Measurements from ENCODE around the gene TGM3.

Gene TGM3

GRCh38 chr20:2350606-2351005, 54.8 kb downstream of the TGM3 start:
- TF ChIP-seq PAX5 (IDR thresholded peaks at IDR 0.05; ENCODE audit: insufficient read depth, low read length, severe bottlenecking), result no peak
- TF ChIP-seq POLR2A (IDR thresholded peaks at IDR 0.05; ENCODE audit: low read depth, low read length), result no peak
- no peak for TF ChIP-seq TAF1 (IDR thresholded peaks at IDR 0.05; ENCODE audit: low read depth, low read length)
- TF ChIP-seq POLR2AphosphoS5 (IDR thresholded peaks at IDR 0.05; ENCODE audit: low read depth, low read length), result no peak
- TF ChIP-seq SPI1 (IDR thresholded peaks at IDR 0.05; ENCODE audit: low read depth, low read length), result no peak
- TF ChIP-seq POU2F2 (IDR thresholded peaks at IDR 0.05; ENCODE audit: low read depth, low read length), result no peak
- DNase-seq (ENCODE audit: insufficient read length, low spot score) (no peak), FAIRE-seq (no peak)

- FAIRE-seq (no peak), DNase-seq (ENCODE audit: insufficient read length, low spot score) (no peak)
- TF ChIP-seq TAF1 (IDR thresholded peaks at IDR 0.05; ENCODE audit: low read depth, low read length) (no peak), PAX5 (IDR thresholded peaks at IDR 0.05; ENCODE audit: insufficient read depth, low read length, severe bottlenecking) (no peak), POU2F2 (IDR thresholded peaks at IDR 0.05; ENCODE audit: low read depth, low read length) (no peak), POLR2AphosphoS5 (IDR thresholded peaks at IDR 0.05; ENCODE audit: low read depth, low read length) (no peak), SPI1 (IDR thresholded peaks at IDR 0.05; ENCODE audit: low read depth, low read length) (no peak), POLR2A (IDR thresholded peaks at IDR 0.05; ENCODE audit: low read depth, low read length) (no peak)
Observed at GRCh38 chr20:2353231-2353630, 57.4 kb downstream of the TGM3 start.

GRCh38 chr20:2357114-2357513, 61.3 kb downstream of the TGM3 start:
- TF ChIP-seq TAF1 (IDR thresholded peaks at IDR 0.05; ENCODE audit: low read depth, low read length), result no peak
- no peak for TF ChIP-seq PAX5 (IDR thresholded peaks at IDR 0.05; ENCODE audit: insufficient read depth, low read length, severe bottlenecking)
- no peak for TF ChIP-seq SPI1 (IDR thresholded peaks at IDR 0.05; ENCODE audit: low read depth, low read length)
- TF ChIP-seq POLR2A (IDR thresholded peaks at IDR 0.05; ENCODE audit: low read depth, low read length), result no peak
- no peak for TF ChIP-seq POU2F2 (IDR thresholded peaks at IDR 0.05; ENCODE audit: low read depth, low read length)
- no peak for TF ChIP-seq POLR2AphosphoS5 (IDR thresholded peaks at IDR 0.05; ENCODE audit: low read depth, low read length)
- FAIRE-seq (no peak), DNase-seq (ENCODE audit: insufficient read length, low spot score) (no peak)

- FAIRE-seq (no peak), DNase-seq (ENCODE audit: insufficient read length, low spot score) (no peak)
- no peak for TF ChIP-seq POU2F2 (IDR thresholded peaks at IDR 0.05; ENCODE audit: low read depth, low read length)
- TF ChIP-seq PAX5 (IDR thresholded peaks at IDR 0.05; ENCODE audit: insufficient read depth, low read length, severe bottlenecking), result no peak
- no peak for TF ChIP-seq POLR2A (IDR thresholded peaks at IDR 0.05; ENCODE audit: low read depth, low read length)
- TF ChIP-seq TAF1 (IDR thresholded peaks at IDR 0.05; ENCODE audit: low read depth, low read length), result no peak
- TF ChIP-seq POLR2AphosphoS5 (IDR thresholded peaks at IDR 0.05; ENCODE audit: low read depth, low read length), result no peak
- no peak for TF ChIP-seq SPI1 (IDR thresholded peaks at IDR 0.05; ENCODE audit: low read depth, low read length)
Observed at GRCh38 chr20:2358006-2358405, 62.2 kb downstream of the TGM3 start.

- TF ChIP-seq POLR2A (IDR thresholded peaks at IDR 0.05; ENCODE audit: low read depth, low read length), result no peak
- TF ChIP-seq POLR2AphosphoS5 (IDR thresholded peaks at IDR 0.05; ENCODE audit: low read depth, low read length), result no peak
- no peak for TF ChIP-seq TAF1 (IDR thresholded peaks at IDR 0.05; ENCODE audit: low read depth, low read length)
- TF ChIP-seq PAX5 (IDR thresholded peaks at IDR 0.05; ENCODE audit: insufficient read depth, low read length, severe bottlenecking), result no peak
- no peak for TF ChIP-seq SPI1 (IDR thresholded peaks at IDR 0.05; ENCODE audit: low read depth, low read length)
- TF ChIP-seq POU2F2 (IDR thresholded peaks at IDR 0.05; ENCODE audit: low read depth, low read length), result no peak
- no peak for DNase-seq (ENCODE audit: insufficient read length, low spot score)
- no peak for FAIRE-seq
Observed at GRCh38 chr20:2361035-2361593, 65.3 kb downstream of the TGM3 start.

- TF ChIP-seq TAF1 (IDR thresholded peaks at IDR 0.05; ENCODE audit: low read depth, low read length), result no peak
- DNase-seq (ENCODE audit: insufficient read length, low spot score) (no peak), FAIRE-seq (no peak)
Observed at GRCh38 chr20:2363187-2363586, 67.4 kb downstream of the TGM3 start.

GRCh38 chr20:2363587-2363986, 67.8 kb downstream of the TGM3 start:
- FAIRE-seq (no peak), DNase-seq (ENCODE audit: insufficient read length, low spot score) (no peak)
- TF ChIP-seq SPI1 (IDR thresholded peaks at IDR 0.05; ENCODE audit: low read depth, low read length), result no peak
- no peak for TF ChIP-seq PAX5 (IDR thresholded peaks at IDR 0.05; ENCODE audit: insufficient read depth, low read length, severe bottlenecking)
- TF ChIP-seq POLR2A (IDR thresholded peaks at IDR 0.05; ENCODE audit: low read depth, low read length), result no peak
- TF ChIP-seq POLR2AphosphoS5 (IDR thresholded peaks at IDR 0.05; ENCODE audit: low read depth, low read length), result no peak
- no peak for TF ChIP-seq POU2F2 (IDR thresholded peaks at IDR 0.05; ENCODE audit: low read depth, low read length)
- no peak for TF ChIP-seq TAF1 (IDR thresholded peaks at IDR 0.05; ENCODE audit: low read depth, low read length)

GRCh38 chr20:2364044-2364443, 68.2 kb downstream of the TGM3 start:
- FAIRE-seq, result no peak
- TF ChIP-seq TAF1 (IDR thresholded peaks at IDR 0.05; ENCODE audit: low read depth, low read length), result no peak
- no peak for TF ChIP-seq POU2F2 (IDR thresholded peaks at IDR 0.05; ENCODE audit: low read depth, low read length)
- TF ChIP-seq PAX5 (IDR thresholded peaks at IDR 0.05; ENCODE audit: insufficient read depth, low read length, severe bottlenecking), result no peak
- TF ChIP-seq SPI1 (IDR thresholded peaks at IDR 0.05; ENCODE audit: low read depth, low read length), result no peak
- no peak for TF ChIP-seq POLR2AphosphoS5 (IDR thresholded peaks at IDR 0.05; ENCODE audit: low read depth, low read length)
- TF ChIP-seq POLR2A (IDR thresholded peaks at IDR 0.05; ENCODE audit: low read depth, low read length), result no peak
- no peak for DNase-seq (ENCODE audit: insufficient read length, low spot score)

GRCh38 chr20:2365091-2365490, 69.3 kb downstream of the TGM3 start:
- DNase-seq (ENCODE audit: insufficient read length, low spot score) (no peak), FAIRE-seq (no peak)

GRCh38 chr20:2365666-2366065, 69.9 kb downstream of the TGM3 start:
- TF ChIP-seq POLR2AphosphoS5 (IDR thresholded peaks at IDR 0.05; ENCODE audit: low read depth, low read length) (no peak), POU2F2 (IDR thresholded peaks at IDR 0.05; ENCODE audit: low read depth, low read length) (no peak), PAX5 (IDR thresholded peaks at IDR 0.05; ENCODE audit: insufficient read depth, low read length, severe bottlenecking) (no peak), POLR2A (IDR thresholded peaks at IDR 0.05; ENCODE audit: low read depth, low read length) (no peak), TAF1 (IDR thresholded peaks at IDR 0.05; ENCODE audit: low read depth, low read length) (no peak), SPI1 (IDR thresholded peaks at IDR 0.05; ENCODE audit: low read depth, low read length) (no peak)
- DNase-seq (ENCODE audit: insufficient read length, low spot score), result no peak
- FAIRE-seq, result no peak

More at GRCh38 chr20:2365091-2365490, 69.3 kb downstream of the TGM3 start:
- TF ChIP-seq PAX5 (IDR thresholded peaks at IDR 0.05; ENCODE audit: insufficient read depth, low read length, severe bottlenecking) (no peak), POLR2A (IDR thresholded peaks at IDR 0.05; ENCODE audit: low read depth, low read length) (no peak), TAF1 (IDR thresholded peaks at IDR 0.05; ENCODE audit: low read depth, low read length) (no peak), POU2F2 (IDR thresholded peaks at IDR 0.05; ENCODE audit: low read depth, low read length) (no peak), SPI1 (IDR thresholded peaks at IDR 0.05; ENCODE audit: low read depth, low read length) (no peak)

All from GM12891 (cell line).